ENCODE measurements around the gene ICE2.
A peak's percentile ranks its signal among the peaks of the same experiment; 100 is the strongest.

The ICE2 gene

DNA sequence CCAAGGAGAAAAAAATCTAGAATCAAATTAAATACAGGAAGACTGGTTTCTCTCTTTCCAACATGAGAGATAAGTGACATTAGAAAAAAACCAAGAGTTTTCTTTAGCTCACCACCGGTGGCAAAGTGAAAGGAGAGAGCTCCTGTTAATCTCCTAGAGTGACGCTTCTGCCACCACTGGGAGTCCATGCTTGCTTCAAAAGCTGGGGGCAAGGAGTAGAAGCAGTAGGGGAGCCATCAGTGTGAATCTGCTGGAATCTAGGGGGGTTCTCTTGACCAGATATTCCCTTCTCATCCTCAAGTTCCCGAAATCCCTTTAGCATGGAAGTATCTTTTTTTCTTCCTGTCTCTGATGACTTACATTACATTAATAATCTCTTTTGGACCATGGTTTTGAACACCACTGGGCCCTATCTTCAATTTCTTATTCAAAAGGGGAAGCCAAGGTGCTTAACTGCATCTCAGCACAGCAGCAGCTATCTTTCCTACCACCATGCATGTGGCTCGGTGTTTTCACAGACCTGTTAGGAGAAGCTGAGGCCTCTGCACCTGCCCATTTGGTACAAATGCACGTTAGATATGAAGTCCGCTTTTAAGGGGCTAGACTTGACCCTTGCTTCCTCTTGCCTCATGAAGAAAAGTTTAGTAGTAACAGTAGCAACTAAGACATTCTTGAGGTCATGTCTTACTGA, 6.6 kb upstream of the ICE2 start:
- Histone ChIP-seq H3K27ac (peak overlapping the region; percentile 67), H3K79me2 (peaks cover 3% of the 10 kb centered on the region), H3K9me3 (ENCODE audit: control insufficient read depth, low read length) (no peaks in the 10 kb centered on the region), H3K4me2 (ENCODE audit: low read length) (no peak overlapping the region), H3K4me3 (ENCODE audit: low read depth, low read length) (no peak overlapping the region), H3K36me3 (ENCODE audit: control insufficient read depth, insufficient read depth, low read length) (no peaks in the 10 kb centered on the region), H2AFZ (peak overlapping the region; percentile 28), H3K27me3 (ENCODE audit: control insufficient read depth, insufficient read depth, low read length) (no peaks in the 10 kb centered on the region), H3K4me1 (peaks cover 7% of the 10 kb centered on the region), H3K9ac (no peak overlapping the region)
- TF ChIP-seq, protein P1, sequence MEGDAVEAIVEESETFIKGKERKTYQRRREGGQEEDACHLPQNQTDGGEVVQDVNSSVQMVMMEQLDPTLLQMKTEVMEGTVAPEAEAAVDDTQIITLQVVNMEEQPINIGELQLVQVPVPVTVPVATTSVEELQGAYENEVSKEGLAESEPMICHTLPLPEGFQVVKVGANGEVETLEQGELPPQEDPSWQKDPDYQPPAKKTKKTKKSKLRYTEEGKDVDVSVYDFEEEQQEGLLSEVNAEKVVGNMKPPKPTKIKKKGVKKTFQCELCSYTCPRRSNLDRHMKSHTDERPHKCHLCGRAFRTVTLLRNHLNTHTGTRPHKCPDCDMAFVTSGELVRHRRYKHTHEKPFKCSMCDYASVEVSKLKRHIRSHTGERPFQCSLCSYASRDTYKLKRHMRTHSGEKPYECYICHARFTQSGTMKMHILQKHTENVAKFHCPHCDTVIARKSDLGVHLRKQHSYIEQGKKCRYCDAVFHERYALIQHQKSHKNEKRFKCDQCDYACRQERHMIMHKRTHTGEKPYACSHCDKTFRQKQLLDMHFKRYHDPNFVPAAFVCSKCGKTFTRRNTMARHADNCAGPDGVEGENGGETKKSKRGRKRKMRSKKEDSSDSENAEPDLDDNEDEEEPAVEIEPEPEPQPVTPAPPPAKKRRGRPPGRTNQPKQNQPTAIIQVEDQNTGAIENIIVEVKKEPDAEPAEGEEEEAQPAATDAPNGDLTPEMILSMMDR (IDR thresholded peaks at IDR 0.05) = no peak

DNA sequence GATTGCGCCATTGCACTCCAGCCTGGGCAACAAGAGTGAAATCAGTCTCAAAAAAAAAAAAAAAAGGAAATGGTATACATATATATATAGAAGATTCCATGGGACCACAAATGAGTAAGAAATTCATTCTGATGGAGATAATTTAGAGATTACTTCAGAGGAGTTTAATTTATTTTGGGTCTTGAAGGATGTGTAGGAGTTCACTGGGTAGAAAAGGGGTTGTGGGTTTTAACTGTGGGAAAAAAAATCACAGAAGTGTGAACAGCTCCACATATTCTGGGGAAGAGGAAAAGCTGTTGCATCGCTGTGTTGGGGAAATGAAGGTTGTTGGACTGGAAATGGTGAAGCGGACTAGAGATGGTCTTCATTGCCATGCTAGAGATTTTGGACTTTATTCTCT, 4.1 kb upstream of the ICE2 start:
- Histone ChIP-seq H3K27ac (no peak overlapping the region), H3K9ac (no peak overlapping the region), H3K27me3 (ENCODE audit: control insufficient read depth, insufficient read depth, low read length) (no peaks in the 10 kb centered on the region), H3K4me3 (ENCODE audit: low read depth, low read length) (no peak overlapping the region), H3K9me3 (ENCODE audit: control insufficient read depth, low read length) (no peaks in the 10 kb centered on the region), H3K4me2 (ENCODE audit: low read length) (no peak overlapping the region), H2AFZ (no peak overlapping the region), H3K36me3 (ENCODE audit: control insufficient read depth, insufficient read depth, low read length) (no peaks in the 10 kb centered on the region), H3K4me1 (peaks cover 7% of the 10 kb centered on the region), H3K79me2 (peaks cover 3% of the 10 kb centered on the region)
- TF ChIP-seq, protein P1 (IDR thresholded peaks at IDR 0.05) = no peak

DNA sequence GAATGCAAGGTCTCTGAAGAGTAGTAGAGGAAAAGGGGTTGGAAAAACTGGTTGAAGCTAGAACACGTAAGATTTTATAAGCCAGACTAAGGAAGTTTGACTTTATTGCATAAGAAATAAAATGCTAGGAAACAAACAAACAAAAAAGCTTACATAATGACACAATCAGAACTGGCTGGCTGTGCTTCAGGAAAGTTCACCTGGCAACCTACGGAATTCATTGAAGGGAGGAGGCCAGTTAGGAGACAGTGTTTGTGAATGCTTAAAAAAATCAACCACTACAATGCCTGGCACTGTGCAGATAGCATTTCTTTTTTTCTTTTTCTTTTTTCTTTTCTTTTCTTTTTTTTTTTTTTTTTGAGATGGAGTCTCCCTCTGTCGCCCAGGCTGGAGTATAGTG, 1.9 kb upstream of the ICE2 start:
- TF ChIP-seq, protein P1 (IDR thresholded peaks at IDR 0.05) = no peak
- Histone ChIP-seq H3K27me3 (ENCODE audit: control insufficient read depth, insufficient read depth, low read length) (no peaks in the 10 kb centered on the region), H3K27ac (peak overlapping the region; percentile 97), H3K4me3 (ENCODE audit: low read depth, low read length) (peak overlapping the region; percentile 72), H3K79me2 (peaks cover 10% of the 10 kb centered on the region), H2AFZ (no peak overlapping the region), H3K4me2 (ENCODE audit: low read length) (no peak overlapping the region), H3K9me3 (ENCODE audit: control insufficient read depth, low read length) (no peaks in the 10 kb centered on the region), H3K4me1 (peaks cover 3% of the 10 kb centered on the region), H3K9ac (no peak overlapping the region), H3K36me3 (ENCODE audit: control insufficient read depth, insufficient read depth, low read length) (no peaks in the 10 kb centered on the region)

DNA sequence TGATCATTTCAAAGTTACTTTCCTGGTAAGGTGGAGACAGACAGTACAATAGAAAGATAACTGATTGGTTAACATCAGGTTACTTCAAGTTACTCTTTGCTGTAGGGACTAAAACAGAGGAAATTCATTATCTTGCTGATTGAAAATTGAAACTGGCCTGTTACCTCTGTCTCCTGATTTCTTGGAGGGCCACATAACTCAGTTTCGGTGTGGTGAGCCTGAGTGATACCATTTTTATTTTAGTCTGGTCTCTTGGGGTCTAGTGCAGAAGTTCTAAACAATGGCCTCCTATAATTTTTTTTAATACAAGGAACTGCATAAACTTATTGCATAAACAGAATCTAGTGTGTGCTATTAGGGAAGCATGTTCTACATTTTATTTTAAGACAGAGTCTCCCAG, 1.2 kb upstream of the ICE2 start:
- Histone ChIP-seq H3K79me2 (peaks cover 10% of the 10 kb centered on the region), H3K9ac (no peak overlapping the region), H3K4me1 (peaks cover 3% of the 10 kb centered on the region), H3K9me3 (ENCODE audit: control insufficient read depth, low read length) (no peaks in the 10 kb centered on the region), H3K4me2 (ENCODE audit: low read length) (peak overlapping the region; percentile 75), H3K27ac (peak overlapping the region; percentile 97), H2AFZ (peak overlapping the region; percentile 76), H3K27me3 (ENCODE audit: control insufficient read depth, insufficient read depth, low read length) (no peaks in the 10 kb centered on the region), H3K4me3 (ENCODE audit: low read depth, low read length) (peak overlapping the region; percentile 72), H3K36me3 (ENCODE audit: control insufficient read depth, insufficient read depth, low read length) (no peaks in the 10 kb centered on the region)
- TF ChIP-seq, protein P1 (IDR thresholded peaks at IDR 0.05) = no peak
